Transverse colon (tissue), 4 donors: ENCODE results near the gene PUM1. TPM values are rescaled to one million over a fixed set of nuclear protein-coding genes. Genes with fewer than 3 reads are reported as not detected.

Source experiments
- DNase-seq: peaks from one replicate; pipeline ENCODE4 v3.0.0-alpha.2; 2019
- H3K27ac ChIP-seq, 4 donors: fragments of 200-600 bp; sonication (generic); 2 replicates each; pipeline ENCODE4 v1.5.1; 2016 to 2018; ENCODE audit warnings: inconsistent platforms in 4 of 4
- H3K27me3 ChIP-seq: fragments of 200-600 bp; sonication (generic); 2 replicates; pipeline ENCODE4 v1.5.1; 2017; ENCODE audit warnings: inconsistent platforms
- H3K36me3 ChIP-seq, 4 donors: fragments of 200-600 bp; sonication (generic); 2 replicates each; pipeline ENCODE4 v1.5.1; 2017 to 2019; ENCODE audit warnings: inconsistent platforms in 4 of 4
- H3K4me1 ChIP-seq, 4 donors: fragments of 200-600 bp; sonication (generic); 2 replicates each; pipeline ENCODE4 v1.5.1; 2017 to 2020; ENCODE audit warnings: inconsistent platforms in 4 of 4
- H3K4me3 ChIP-seq, 4 donors: fragments of 200-600 bp; sonication (generic); 1 replicate in 1 of 4; 2 replicates in 3 of 4; pipeline versions ENCODE4 v1.5.1 to v1.6.1; 2017 to 2019; ENCODE audit warnings: inconsistent platforms in 4 of 4
- H3K9me3 ChIP-seq, 2 donors: fragments of 200-600 bp; sonication (generic); 2 replicates each; pipeline ENCODE4 v1.5.1; 2017 to 2019; ENCODE audit warnings: inconsistent platforms in 2 of 2
- EP300 ChIP-seq: sonication (generic); formaldehyde crosslinking; IDR thresholded peaks from one replicate; pipeline ENCODE4 v1.6.1; 2017; ENCODE audit warnings: antibody characterized with exemption, low read depth
- POLR2A ChIP-seq: fragments of 450-650 bp; IDR thresholded peaks from one replicate; pipeline ENCODE4 v1.6.1; 2016; ENCODE audit warnings: antibody characterized with exemption, mild to moderate bottlenecking, moderate library complexity
- POLR2AphosphoS5 ChIP-seq, 3 donors: sonication (generic); formaldehyde crosslinking; IDR thresholded peaks; one replicate each; pipeline ENCODE4 v1.6.1; 2016; ENCODE audit warnings: antibody characterized with exemption in 3 of 3
- WGBS, 2 donors: methylation state at CpG; one replicate each; pipeline ENCODE4 v1.1.5; 2018; ENCODE audit warnings: low coverage in 1 of 2; 5-methylcytosine and 5-hydroxymethylcytosine counted together
- in situ Hi-C, 4 donors: fragments of 200-750 bp; cut with MboI; loops; one replicate each; pipeline versions ENCODE4 v1.15.0 to v1.15.1; 2017; ENCODE audit warnings: low sequenced_read_pairs in 3 of 4, low pct_ligation_motif_present in 1 of 4, low pct_unique_long_range_greater_than_20kb in 1 of 4
- intact Hi-C: fragments of 100-400 bp; cut with DNase I; formaldehyde crosslinking; loops from one replicate; pipeline ENCODE4 v1.15.1; 2023; ENCODE audit warnings: low total_unique reads
- total RNA-seq, 4 donors: library from RNA; depleted of rRNA; stranded (reverse); fragments of >200 nt; gene quantifications; one replicate each; pipeline ENCODE4 v1.1.0, GENCODE V29; 2016
- TF ChIP-seq, protein P1 (sequence below), 5 experiments: fragments of 200-600 bp in 3 of 5; fragments of 450-650 bp in 2 of 5; sonication (generic) in 3 of 5; IDR thresholded peaks; 1 replicate in 2 of 5; 2 replicates in 3 of 5; pipeline ENCODE4 v1.5.1; 2016 to 2017; ENCODE audit warnings: antibody characterized with exemption in 5 of 5, inconsistent platforms in 3 of 5, mild to moderate bottlenecking in 2 of 5, moderate library complexity in 1 of 5

Gene PUM1
- total RNA-seq, 4 donors from 2014 or later = 73.6 to 201 (median 78.5) TPM

DNA sequence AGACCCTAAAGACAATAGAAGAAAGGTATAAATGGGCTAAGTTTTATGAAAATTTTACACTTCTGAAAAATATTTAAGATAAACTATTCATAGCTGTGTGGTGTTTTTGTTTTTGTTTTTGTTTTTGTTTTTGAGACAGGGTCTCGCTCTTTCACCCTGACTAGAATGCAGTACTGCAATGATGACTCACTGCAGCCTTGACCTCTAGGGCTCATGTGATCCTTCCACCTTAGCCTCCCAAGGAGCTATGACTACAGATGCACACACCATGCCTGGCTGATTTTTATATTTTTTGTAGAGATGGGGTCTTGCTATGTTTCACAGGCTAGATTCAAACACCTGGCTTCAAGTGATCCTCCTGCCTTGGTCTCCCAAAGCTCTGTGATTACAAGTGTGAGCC is 66.6 kb downstream of the PUM1 start:
- in situ Hi-C loops = no loop called here
- Histone ChIP-seq H3K4me3 (no peak overlapping the region), H3K9me3 (no peaks in the 10 kb centered on the region), H3K27ac (no peak overlapping the region), H3K36me3 (peaks cover 0 to 1% (median 0%) of the 10 kb centered on the region in 4 donors), H3K27me3 (no peaks in the 10 kb centered on the region), H3K4me1 (peaks cover 0 to 11% (median 0%) of the 10 kb centered on the region in 4 donors)
- DNase-seq = no peak
- intact Hi-C loops = no loop called here
- TF ChIP-seq EP300 (no peak), POLR2AphosphoS5 (IDR thresholded peaks at IDR 0.05) (no peak), POLR2A (no peak)
- TF ChIP-seq, protein P1, sequence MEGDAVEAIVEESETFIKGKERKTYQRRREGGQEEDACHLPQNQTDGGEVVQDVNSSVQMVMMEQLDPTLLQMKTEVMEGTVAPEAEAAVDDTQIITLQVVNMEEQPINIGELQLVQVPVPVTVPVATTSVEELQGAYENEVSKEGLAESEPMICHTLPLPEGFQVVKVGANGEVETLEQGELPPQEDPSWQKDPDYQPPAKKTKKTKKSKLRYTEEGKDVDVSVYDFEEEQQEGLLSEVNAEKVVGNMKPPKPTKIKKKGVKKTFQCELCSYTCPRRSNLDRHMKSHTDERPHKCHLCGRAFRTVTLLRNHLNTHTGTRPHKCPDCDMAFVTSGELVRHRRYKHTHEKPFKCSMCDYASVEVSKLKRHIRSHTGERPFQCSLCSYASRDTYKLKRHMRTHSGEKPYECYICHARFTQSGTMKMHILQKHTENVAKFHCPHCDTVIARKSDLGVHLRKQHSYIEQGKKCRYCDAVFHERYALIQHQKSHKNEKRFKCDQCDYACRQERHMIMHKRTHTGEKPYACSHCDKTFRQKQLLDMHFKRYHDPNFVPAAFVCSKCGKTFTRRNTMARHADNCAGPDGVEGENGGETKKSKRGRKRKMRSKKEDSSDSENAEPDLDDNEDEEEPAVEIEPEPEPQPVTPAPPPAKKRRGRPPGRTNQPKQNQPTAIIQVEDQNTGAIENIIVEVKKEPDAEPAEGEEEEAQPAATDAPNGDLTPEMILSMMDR (IDR thresholded peaks at IDR 0.05) = no peak
- 94 to 100% methylated on average over 1 of the region's 1 CpG for WGBS, 2 donors

DNA sequence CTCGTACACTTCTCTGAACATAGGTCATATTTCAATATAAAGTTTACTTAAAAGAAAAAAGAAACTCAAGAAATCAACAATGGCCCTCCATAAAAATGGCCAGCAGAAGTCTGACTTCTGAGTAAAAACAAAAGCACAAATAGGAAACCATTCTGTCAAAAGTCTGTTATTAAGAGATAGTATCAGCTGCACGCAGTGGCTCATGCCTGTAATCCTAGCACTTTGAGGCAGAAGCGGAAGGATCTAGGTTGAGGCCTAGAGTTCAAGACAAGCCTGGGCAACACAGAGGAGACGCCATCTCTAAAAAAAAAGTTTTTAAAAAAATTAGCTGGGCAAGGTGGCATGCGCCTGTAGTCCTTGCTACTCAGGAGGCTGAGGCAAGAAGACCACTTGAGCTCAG is 67.3 kb downstream of the PUM1 start:
- in situ Hi-C loops = no loop called here
- no peak for DNase-seq
- Histone ChIP-seq H3K4me3 (no peak overlapping the region), H3K27me3 (no peaks in the 10 kb centered on the region), H3K9me3 (no peaks in the 10 kb centered on the region), H3K4me1 (peaks cover 0 to 11% (median 0%) of the 10 kb centered on the region in 4 donors), H3K27ac (no peak overlapping the region), H3K36me3 (peaks cover 0 to 4% (median 0%) of the 10 kb centered on the region in 4 donors)
- WGBS, 2 donors = 86 to 92% methylated on average over 2 to 5 of the region's 5 CpGs
- TF ChIP-seq POLR2AphosphoS5 (IDR thresholded peaks at IDR 0.05) (no peak), POLR2A (no peak), EP300 (no peak)
- TF ChIP-seq, protein P1 (IDR thresholded peaks at IDR 0.05) = no peak
- intact Hi-C loops = no loop called here

DNA sequence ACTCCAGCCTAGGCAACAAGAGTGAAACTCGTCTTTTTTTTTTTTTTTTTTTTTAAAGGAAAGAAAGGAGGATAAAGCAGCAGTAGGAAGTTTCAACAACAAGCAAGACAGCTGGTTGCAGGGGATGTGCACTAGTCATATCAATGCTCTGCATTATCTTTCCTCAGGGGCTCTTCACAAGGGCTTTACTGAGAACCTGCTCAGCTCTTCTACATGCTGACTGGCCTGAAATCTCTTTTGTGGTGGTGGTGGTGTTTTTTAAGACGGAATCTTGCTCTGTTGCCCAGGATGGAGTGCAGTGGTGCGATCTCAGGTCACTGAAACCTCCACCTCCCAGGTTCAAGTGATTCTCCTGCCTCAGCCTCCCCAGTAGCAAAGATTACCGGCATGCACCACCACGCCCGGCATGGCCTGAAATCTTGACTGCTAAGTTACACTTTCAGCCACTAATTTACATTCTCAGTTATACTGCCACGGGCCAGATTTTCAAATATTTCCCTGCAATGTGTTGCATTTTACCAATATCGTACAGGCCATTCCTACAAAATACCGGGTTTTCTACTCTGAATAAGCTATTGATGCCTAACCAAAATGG is 68.0 kb downstream of the PUM1 start:
- Histone ChIP-seq H3K27me3 (no peaks in the 10 kb centered on the region), H3K36me3 (peaks cover 0 to 4% (median under 1%) of the 10 kb centered on the region in 4 donors), H3K27ac (no peak overlapping the region), H3K9me3 (no peaks in the 10 kb centered on the region), H3K4me3 (no peak overlapping the region), H3K4me1 (peaks cover 0 to 11% (median 0%) of the 10 kb centered on the region in 4 donors)
- intact Hi-C loops = no loop called here
- TF ChIP-seq, protein P1 (IDR thresholded peaks at IDR 0.05) = no peak
- TF ChIP-seq POLR2AphosphoS5 (IDR thresholded peaks at IDR 0.05) (no peak), EP300 (no peak), POLR2A (no peak)
- no peak for DNase-seq
- WGBS, 2 donors = 84 to 86% methylated on average over 3 to 9 of the region's 9 CpGs
- in situ Hi-C loops = no loop called here

DNA sequence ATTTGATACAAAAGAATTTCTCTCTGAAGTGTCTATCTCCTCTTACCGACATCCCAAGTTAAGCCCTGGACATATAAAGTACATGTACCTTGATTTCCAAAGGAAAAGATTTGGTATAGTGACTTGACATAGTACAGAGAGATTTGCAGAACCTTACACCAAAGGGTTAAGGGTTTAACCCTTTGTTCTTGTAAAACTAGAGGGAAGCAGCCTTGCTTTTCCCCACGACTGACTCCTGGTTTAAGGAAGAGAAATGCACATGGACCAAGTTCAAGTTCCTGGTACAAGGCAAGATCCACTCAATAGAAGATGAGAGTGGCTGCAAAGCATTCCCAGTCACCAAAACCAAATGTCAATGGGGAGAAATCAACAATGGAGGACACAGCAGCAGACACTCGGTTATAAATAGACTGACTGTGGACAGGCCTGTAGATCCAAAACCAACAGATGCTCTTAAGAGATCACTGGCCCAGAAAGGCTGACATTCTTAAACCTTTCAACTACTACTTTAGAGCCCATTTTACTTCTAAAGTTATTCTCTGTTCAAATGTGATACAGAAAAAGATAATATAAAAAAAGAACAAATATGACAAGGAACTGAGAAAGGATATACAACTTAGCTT is 69.4 kb downstream of the PUM1 start:
- Histone ChIP-seq H3K27ac (no peak overlapping the region), H3K27me3 (no peaks in the 10 kb centered on the region), H3K4me3 (no peak overlapping the region), H3K36me3 (peaks cover 0 to 9% (median 2%) of the 10 kb centered on the region in 4 donors), H3K9me3 (no peaks in the 10 kb centered on the region), H3K4me1 (peaks cover 0 to 11% (median 4%) of the 10 kb centered on the region in 4 donors)
- DNase-seq = no peak
- TF ChIP-seq POLR2A (no peak), POLR2AphosphoS5 (IDR thresholded peaks at IDR 0.05) (no peak), EP300 (no peak)
- TF ChIP-seq, protein P1 (IDR thresholded peaks at IDR 0.05) = no peak
- in situ Hi-C loops (no loop called here), intact Hi-C loops (no loop called here)
- WGBS, 2 donors = 57 to 68% methylated on average over 1 to 3 of the region's 3 CpGs
